ENCODE results near the gene TBXAS1.

TBXAS1 gene

DNA sequence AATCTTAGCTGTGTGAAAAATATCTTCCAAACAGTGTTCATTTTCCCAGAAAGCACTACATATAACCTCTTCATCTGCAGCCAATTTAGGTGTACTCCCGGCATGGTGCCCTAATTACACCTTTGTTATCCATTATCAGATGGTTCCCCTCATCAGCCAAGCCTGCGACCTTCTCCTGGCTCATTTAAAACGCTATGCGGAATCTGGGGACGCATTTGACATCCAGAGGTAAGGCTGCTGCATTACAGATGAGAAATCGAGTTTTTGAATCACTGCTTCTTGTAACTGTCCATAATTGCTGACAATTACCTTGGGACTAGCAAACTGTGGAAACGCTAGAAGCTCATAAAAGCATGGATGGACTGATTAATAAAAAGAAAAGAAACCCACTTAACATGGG, 124.2 kb downstream of the TBXAS1 start:
- DNase-seq, result no peak

GRCh38 chr7:139955109-139955820, 126.2 kb downstream of the TBXAS1 start:
- no peak for DNase-seq

GRCh38 chr7:139958599-139959284, 129.7 kb downstream of the TBXAS1 start:
- DNase-seq, result no peak

GRCh38 chr7:139959285-139959628, 130.2 kb downstream of the TBXAS1 start:
- DNase-seq, result no peak

DNA sequence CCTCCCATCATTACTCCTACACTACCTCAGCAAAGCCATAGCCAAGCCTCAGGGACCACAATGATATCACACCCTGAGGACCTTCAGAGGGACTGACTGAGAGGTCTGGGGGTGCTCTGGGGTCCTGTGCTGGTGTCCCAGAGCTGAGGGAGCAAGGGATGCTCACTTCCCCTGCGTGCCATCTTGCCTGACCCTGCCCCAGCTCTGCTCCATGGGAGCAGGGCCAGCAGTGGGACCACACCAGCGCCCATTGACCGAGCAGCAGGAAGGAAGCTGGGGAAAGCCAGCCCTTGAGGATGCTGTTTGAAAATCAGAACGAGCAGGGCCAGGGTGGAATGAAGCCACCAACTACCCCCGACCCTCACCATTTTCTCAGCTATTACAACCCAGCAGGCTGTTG, 130.7 kb downstream of the TBXAS1 start:
- no peak for DNase-seq

- no peak for DNase-seq
These were observed 131.1 kb downstream of the TBXAS1 start for GRCh38 chr7:139960157-139960556.

GRCh38 chr7:139965942-139966628, 137.0 kb downstream of the TBXAS1 start:
- no peak for DNase-seq

DNA sequence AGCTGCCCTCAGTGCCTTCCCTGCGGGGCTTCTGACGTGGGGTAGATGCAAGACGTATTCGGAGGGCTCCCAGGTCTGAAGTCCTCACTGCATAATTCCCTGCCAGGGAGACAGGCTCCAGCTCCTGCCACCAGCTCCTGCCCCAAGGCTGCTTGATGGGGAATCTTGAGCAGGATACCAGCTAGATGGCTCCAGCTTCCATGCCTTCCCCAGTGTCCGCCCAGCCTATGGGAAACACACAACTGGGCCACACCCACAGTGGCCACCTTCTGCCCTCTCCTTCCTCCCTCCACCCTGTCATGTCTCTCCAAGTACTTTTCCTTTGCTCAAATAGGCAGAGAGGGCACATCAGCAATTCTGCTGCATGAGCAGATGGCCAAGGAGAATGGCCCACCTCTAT, 137.9 kb downstream of the TBXAS1 start:
- no peak for DNase-seq

- no peak for DNase-seq
These were observed 139.9 kb downstream of the TBXAS1 start for GRCh38 chr7:139968931-139969330.

- DNase-seq, result no peak
These were observed 143.0 kb downstream of the TBXAS1 start for GRCh38 chr7:139972029-139972428.

- DNase-seq, result no peak
These were observed 144.3 kb downstream of the TBXAS1 start for GRCh38 chr7:139973101-139974050.

DNA sequence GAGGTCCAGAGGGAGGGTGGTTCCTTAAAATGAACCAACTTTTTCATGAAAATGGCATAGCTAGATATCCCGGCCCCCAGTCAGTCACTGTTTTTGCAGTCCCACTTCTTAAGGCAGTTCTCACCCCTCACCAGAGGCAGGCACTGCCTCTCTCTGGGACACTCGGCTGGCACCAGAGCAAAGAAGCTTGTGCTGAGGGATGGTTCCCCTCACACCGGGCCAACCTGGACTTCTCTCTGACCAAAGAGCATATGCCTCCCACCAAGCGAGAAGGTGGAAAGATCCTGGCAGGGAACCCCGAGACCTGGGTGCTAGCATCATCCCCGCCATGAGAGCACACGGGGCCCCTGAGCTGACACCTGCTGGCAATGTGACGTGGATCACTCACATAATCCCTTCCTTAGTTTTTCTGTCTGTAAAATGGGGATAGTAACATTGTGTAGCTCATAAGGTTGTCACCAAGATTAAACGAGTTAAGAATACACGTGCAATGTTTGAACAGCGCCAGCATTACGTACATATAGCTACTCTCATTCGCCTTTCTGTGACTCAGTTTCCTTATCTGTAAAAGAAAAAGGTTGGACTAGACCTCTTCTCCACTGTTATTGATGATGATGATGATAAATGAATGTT, 145.2 kb downstream of the TBXAS1 start:
- no peak for DNase-seq

DNA sequence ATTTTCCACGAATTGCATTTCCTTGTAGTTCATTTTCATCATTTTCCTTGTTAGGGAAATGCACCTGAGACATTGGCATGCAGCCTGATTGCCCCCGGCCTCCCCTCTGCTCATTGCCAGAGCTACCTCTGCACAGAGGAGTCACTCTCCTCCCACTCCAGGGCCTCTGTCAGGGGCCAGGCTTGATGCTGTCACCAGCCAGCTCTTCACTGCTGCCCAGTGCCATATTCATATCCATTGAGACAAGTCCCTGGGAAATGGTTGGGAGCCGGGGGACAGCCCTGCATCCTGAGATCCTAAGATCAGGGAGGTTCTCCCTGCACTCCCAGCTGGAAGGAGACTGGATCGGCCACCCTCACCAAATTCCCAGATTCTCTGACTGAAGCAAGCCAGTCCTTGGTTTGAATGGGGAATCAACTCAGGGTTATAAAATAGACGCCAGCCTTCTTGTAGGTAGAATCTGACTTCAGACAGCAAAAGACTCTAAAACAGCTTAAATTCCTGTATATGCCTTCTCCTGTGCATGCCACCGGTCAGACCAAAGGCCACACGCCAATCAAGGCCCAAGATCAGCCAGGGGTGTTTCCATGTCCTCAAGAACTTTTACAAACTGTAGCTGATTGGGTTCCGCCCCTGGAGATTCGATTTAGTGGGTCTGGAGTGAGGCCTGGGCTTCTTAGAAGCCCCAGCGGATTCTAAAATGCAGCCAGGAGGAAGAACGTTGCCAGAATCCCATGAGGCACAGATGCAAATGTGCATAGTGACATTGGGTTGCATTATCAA, 147.2 kb downstream of the TBXAS1 start:
- DNase-seq, result no peak

DNA sequence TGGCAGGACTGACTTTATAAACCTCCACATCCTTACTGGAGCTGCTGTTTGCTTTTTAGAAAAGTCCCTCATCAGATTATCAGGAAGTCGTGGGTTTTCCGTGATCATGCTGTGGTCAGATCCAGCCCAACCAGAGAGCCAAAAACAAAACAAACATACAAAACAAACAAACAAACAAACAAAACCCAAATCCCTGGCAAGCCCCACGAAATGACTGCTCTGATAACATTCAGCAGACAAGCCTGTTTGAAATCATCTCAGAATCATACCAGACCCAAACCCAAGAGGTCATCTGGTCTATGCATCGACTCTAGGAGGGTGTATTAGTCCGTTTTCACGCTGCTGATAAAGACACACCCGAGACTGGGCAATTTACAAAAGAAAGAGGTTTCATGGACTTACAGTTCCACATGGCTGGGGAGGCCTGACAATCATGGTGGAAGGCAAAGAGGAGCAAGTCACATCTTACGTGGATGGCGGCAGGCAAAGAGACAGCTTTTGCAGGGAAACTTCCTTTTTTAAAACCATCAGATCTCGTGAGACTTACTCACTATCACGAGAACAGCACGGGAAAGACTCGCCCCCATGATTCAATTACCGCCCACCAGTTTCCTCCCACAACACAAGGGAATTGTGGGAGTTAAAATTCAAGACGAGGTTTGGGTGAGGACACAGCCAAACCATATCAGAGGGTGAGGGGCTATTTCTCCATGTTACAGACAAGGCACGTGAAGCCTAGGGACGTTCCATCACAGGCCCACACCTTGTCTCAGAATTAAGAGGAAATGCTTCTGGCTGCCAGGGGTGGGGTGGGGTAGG, 148.0 kb downstream of the TBXAS1 start:
- no peak for DNase-seq

DNA sequence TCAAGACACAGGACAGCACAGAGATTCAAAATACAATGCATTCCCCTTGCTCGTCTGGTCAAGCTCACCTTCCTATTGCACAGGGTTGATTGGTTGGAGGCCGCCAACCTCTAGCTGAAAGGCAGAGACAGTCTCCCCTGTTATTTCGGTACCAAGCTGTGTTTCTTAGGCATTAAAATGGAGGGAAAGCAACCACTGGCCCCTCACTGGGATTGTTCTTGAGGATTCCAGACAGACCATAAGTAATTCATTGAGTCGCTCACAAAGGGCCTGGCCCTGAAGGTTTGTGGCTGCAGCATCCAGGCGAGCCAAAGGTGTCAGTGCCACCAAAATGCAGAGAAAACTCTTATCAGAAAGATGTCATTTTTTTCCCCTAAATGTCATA, 152.4 kb downstream of the TBXAS1 start:
- no peak for DNase-seq

DNA sequence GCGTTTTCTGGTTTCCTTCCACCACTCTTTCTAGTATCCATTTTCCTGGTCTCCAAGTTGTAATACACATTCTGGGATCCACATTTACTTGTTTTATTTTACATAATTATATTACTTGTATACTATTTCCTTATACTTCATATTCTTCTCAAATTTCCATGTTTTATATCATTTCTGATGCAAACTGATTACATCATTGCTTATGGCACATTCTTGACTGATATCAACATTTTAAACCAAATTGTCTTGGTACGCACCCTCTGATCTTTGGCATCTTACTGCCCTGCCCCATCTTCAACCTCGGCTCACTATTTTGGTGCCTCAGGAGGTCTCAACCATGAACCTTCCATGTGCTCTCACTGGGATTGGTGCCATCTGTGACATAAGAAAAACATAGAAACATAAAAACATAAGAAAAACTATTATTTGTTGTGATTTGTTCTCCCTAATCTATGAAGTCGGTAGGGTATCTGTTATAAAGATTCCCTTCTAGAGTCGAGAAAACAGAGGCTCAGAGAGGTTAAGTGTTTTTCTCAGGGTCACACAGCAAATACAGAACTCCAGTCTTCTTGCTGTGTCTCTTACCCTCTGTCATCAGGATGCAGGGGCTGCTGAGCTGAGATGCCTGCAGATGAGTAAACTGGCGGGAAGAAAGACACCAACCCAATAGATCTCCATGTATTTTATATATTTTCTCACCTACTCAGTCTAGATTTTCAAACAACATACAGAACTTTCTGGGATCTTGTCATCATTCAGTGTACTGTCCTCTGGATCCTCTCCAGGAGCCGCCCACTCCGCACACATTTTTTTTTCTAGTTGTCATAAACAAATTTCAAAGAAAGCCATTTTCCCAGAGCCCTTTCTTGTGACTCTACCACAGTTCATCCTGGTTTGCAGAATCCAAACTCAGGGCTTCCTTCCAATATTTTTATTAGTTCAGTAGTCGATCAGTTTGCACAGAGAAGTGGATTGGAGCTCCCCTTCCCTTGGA, 154.2 kb downstream of the TBXAS1 start:
- DNase-seq, result no peak

DNA sequence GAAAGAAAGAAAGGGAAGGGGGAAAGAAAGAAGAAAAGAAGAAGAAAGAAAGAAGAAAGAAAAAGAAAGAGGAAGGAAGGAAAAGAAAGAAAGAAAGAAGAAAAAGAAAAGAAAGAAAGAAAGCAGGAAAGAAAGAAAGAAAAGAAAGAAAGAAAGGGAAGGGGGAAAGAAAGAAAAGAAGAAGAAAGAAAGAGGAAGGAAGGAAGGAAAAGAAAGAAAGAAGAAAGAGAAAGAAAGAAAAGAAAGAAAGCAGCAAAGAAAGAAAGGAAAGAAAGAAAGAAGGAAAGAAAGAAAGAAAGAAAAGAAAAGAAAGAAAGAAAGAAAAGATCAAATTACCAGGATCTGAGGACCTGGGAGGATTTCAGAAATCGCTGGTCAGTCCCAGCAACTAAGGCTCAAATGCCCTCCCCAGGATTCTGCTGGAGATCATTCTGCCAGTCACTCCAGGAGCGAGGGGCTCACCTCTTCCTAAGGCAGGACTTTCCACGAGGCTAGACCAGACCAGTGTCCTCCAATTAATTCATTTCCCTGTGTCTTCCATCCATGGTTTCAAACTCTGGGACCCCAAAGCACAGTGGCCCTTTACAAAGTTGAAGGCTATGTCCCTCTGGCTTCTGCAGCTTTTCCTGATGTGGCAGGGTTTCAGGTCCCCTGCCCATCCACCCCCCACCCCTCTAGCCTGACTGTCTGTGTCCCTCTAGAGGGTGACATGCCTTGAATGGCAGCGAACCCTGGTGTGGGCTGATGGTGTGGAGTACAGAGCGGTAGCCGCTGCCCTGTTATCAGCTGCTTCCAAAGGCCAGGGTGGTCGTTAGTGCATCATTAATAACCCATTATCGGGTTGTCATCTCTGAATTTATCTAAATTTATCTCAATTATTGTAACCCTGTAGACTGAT, 155.8 kb downstream of the TBXAS1 start:
- no peak for DNase-seq

- DNase-seq, result no peak
These were observed 156.7 kb downstream of the TBXAS1 start for GRCh38 chr7:139985811-139986210.

Data from activated T-cell treated with anti-CD3 and anti-CD28 coated beads for 4 hours (primary cell).